HTR-8/SVneo (cell line): ENCODE data around the gene MPV17L2.

Experiments used
- DNase-seq: peaks from one replicate; pipeline ENCODE4 v3.0.0; 2011; ENCODE audit warnings: low spot score, mixed read lengths; ENCODE audit not compliant: insufficient read length
- FAIRE-seq: peaks from 2 replicates; lab custom pipeline; 2011; peaks lifted over from hg19 to GRCh38; lab: Jason Lieb, UNC

Gene MPV17L2

GRCh38 chr19:18160493-18160970 is 32.5 kb upstream of the MPV17L2 start:
- FAIRE-seq (peak; percentile 58), DNase-seq (no peak)

GRCh38 chr19:18160971-18161635 is 31.9 kb upstream of the MPV17L2 start:
- DNase-seq (peak; percentile 72), FAIRE-seq (peak; percentile 60)

GRCh38 chr19:18161636-18162002 is 31.4 kb upstream of the MPV17L2 start:
- peak; percentile 83 for FAIRE-seq
- DNase-seq = no peak

- FAIRE-seq = no peak
- no peak for DNase-seq
These were observed 28.9 kb upstream of the MPV17L2 start for GRCh38 chr19:18164072-18164471.

- FAIRE-seq = no peak
- DNase-seq = no peak
These were observed 27.0 kb upstream of the MPV17L2 start for GRCh38 chr19:18165794-18166544.

- FAIRE-seq (no peak), DNase-seq (no peak)
These were observed 26.0 kb upstream of the MPV17L2 start for GRCh38 chr19:18167011-18167410.

- DNase-seq = peak; percentile 75
- FAIRE-seq = peak; percentile 16
These were observed 24.9 kb upstream of the MPV17L2 start for GRCh38 chr19:18167975-18168645.

- no peak for FAIRE-seq
- no peak for DNase-seq
These were observed 24.2 kb upstream of the MPV17L2 start for GRCh38 chr19:18168673-18169381.

GRCh38 chr19:18170714-18171255 is 22.2 kb upstream of the MPV17L2 start:
- no peak for DNase-seq
- FAIRE-seq = no peak

- FAIRE-seq (no peak), DNase-seq (no peak)
These were observed 21.3 kb upstream of the MPV17L2 start for GRCh38 chr19:18171605-18172327.

GRCh38 chr19:18172331-18173053 is 20.5 kb upstream of the MPV17L2 start:
- DNase-seq = no peak
- no peak for FAIRE-seq

GRCh38 chr19:18173054-18173571 is 19.9 kb upstream of the MPV17L2 start:
- no peak for DNase-seq
- no peak for FAIRE-seq

GRCh38 chr19:18173572-18174288 is 19.3 kb upstream of the MPV17L2 start, which contains the start of gene IFI30:
IFI30 (plus strand) TSS chr19:18173813; CDS start chr19:18173842, 29 bp downstream.
- peak; percentile 80 for DNase-seq

GRCh38 chr19:18174983-18175382 is 18.0 kb upstream of the MPV17L2 start:
- DNase-seq (no peak), FAIRE-seq (no peak)

More at GRCh38 chr19:18173572-18174288, 19.3 kb upstream of the MPV17L2 start, which contains the start of gene IFI30:
- peak; percentile 83 for FAIRE-seq

GRCh38 chr19:18176367-18177310 is 16.4 kb upstream of the MPV17L2 start:
- no peak for DNase-seq
- FAIRE-seq = no peak

- no peak for FAIRE-seq
- DNase-seq = no peak
These were observed 13.1 kb upstream of the MPV17L2 start for GRCh38 chr19:18179957-18180356.

- DNase-seq = no peak
- no peak for FAIRE-seq
These were observed 9.5 kb upstream of the MPV17L2 start for GRCh38 chr19:18183529-18183928.
